Suppressor macrophage (primary cell): ENCODE results near the gene RNF103.

ENCODE experiments used
- DNase-seq, 4 experiments: peaks; one replicate each; pipeline ENCODE4 v3.0.0-alpha.2; 2020 to 2022

RNF103 gene

DNA sequence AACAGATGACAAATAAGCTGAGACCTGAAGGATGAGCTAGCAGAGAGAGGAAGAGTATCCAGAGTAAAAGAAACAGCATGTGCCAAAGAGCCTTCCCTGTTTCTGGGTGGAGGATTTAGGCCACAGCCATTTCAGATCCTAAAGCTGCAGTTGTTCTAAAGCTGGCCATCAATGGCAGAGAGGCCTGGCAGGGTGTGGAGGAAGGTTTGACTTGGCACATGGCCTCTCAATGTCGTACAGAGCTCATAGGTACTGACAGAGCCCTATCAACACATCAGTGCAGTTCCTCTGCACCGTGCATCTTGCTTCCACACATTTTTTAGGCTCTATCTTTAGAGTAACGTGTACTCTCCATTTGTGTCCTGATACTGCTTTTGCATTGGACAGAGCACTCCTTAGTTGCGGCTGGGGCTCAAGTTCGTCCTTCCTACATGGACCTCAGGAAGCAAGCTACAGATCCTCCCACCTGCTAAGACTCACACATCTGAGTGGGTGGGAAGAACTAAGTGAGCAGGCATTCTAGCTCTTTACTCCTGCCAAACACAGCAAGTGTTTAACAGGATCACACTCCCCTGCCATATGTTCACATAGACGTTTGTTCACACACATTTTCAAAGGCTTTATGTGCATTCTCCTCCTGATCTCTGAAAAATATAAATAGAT lies 57.4 kb downstream of the RNF103 start:
- DNase-seq: peak in 2 of 4 experiments; percentile 11 to 12

DNA sequence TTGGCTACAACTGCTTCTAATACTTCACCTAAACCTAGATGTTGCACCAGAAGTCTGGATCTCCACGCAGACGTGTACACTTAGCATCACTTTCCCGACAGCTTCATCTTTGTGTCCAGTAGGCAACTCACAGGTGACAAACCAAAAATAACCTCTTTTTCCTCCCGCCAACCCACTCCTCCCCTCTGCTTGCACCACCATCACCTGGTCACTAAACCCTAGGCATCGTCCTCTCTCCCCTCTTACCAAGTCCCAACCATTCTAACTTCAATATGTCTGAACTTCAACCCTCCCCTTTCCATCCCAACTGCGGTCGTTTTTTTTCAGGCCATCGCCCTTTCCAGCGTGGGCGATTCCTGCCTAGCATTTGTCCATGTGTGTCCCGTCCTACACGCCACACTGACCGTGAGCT lies 60.0 kb downstream of the RNF103 start:
- no peak for DNase-seq

DNA sequence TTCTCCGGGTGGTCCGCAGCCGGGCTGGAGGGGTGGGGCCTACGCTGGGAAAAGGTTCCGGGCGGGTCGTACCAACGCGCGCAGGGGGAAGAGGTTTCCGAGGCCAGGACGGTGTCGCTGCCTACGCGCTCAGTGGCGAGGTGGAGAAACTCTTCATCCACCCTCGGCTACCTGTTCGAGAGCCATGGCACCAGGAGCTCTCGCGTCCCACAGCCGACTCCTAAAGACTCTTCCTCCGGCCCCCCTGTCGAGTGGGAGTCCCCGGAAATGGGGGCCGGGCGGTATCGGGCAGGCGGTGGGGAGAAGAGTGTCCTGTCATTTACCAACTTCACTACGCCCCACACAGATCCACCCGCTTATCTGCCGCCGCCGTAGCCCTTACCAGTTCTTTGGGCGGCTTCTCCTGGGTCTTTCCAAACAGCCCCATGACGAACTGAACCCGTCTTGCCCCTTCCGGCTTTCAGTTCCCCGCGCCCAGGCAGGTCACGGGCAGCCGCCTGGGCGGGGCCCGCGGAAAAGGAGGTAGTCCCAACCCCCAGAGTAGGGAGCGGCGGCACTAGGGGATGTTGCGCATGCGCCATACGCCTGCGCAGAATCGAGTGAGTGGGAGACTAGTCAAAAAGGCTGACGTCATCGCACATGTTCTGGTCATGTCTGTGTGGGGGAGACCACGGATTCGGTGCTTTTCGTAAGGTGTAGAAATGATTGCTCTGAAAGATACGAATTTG lies 60.6 kb downstream of the RNF103 start, which contains the start of gene CHMP3:
CHMP3 (minus strand) TSS at position 522 of the 728 bp plus-strand sequence; CDS start at position 427, 95 bp downstream.
- peak; percentile 99 for DNase-seq

DNA sequence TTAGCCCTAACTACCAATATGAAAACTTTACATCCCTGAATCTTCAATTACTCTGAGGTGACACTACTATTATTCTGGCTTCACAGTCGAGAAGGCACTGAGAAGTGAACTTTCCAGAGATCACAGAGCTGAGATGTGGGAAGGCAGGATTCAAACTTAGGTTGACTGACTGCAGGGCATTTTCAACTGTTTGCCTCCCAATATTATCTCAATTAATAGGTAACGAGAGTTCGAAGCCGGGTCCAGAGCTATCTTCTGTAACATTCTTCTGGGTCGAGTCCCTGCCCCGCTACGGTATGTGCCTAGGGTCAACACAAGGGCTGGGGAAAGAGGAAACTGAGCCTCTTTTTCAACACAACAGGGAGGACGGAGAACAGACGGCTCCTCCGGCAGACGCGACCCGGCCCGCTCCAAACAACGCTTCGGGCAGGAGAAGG lies 61.2 kb downstream of the RNF103 start:
- DNase-seq: peak in 1 of 4 experiments; percentile 81

DNA sequence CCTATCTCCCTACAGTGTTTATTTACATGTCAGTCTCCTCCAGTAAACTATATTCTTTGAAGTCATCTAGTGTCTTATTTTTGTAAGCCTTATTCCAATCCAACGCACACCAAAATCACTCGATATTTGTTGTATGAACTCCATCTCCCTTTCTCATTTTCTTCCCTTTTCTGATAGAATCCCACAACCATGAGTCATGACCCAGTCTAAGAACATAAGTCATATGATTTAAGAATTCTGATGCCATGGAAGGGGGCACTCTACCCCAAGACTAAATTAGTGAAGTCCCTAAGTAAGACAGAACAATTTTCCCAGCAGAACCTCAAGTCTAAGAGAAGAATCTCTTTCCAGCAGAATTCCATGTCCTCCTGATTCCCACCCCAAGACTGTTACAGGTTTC lies 65.8 kb downstream of the RNF103 start:
- DNase-seq: peak; percentile 11 to 61 (median 41)

DNA sequence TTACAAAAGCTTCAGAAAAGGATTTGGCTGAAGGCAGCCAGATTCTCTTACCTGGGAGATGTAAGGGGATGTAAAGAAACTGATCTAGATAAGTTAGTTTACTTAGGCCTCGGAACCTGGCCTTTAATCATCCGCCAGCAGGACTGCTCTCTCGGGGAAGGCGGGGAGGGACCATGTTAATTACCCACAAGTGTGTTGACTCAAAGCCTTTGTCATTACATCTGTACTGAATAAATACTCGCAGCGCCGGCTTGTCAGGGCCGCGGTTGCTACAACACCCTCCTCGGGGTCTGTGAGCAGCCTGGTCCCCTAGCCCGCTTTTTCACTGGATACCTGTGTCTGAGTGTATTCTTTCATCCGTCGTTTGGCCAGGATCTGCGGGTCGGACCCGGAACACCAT lies 67.2 kb downstream of the RNF103 start:
- DNase-seq: no peak
